Pancreas (tissue), 10 donors: ENCODE results near the gene PMPCA. TPM values are rescaled to one million over a fixed set of nuclear protein-coding genes. Genes with fewer than 3 reads are reported as not detected.

Experiments used
- ATAC-seq, 4 donors: fragments of 200-7000 bp; cut with Tn5 transposase; one replicate each; pipeline versions ENCODE4 v1.8.0 to v1.9.1; 2020; ENCODE audit warnings: mild to moderate bottlenecking in 4 of 4, moderate library complexity in 4 of 4
- DNase-seq, 6 donors: peaks; one replicate each; pipeline ENCODE4 v3.0.0-alpha.2; 2020
- FAIRE-seq: peaks from 2 replicates; lab custom pipeline; 2012; peaks lifted over from hg19 to GRCh38; lab: Jason Lieb, UNC
- H3K27ac ChIP-seq, 4 donors: fragments of 200-600 bp; sonication (generic); 1 replicate in 3 of 4; 2 replicates in 1 of 4; pipeline versions ENCODE4 v1.5.0 to v1.8.0; 2020
- H3K27me3 ChIP-seq, 4 donors: fragments of 200-600 bp; one replicate each; pipeline ENCODE4 v1.8.0; 2021
- H3K36me3 ChIP-seq, 3 donors: fragments of 200-600 bp; sonication (generic) in 1 of 3; one replicate each; pipeline versions ENCODE4 v1.5.0 to v1.8.0; 2020 to 2021
- H3K4me1 ChIP-seq, 3 donors: fragments of 200-600 bp; one replicate each; pipeline ENCODE4 v1.8.0; 2021
- H3K4me3 ChIP-seq, 4 donors: fragments of 200-600 bp; sonication (generic) in 2 of 4; one replicate each; pipeline versions ENCODE4 v1.5.0 to v1.8.0; 2020 to 2021
- H3K9me3 ChIP-seq, 4 donors: fragments of 200-600 bp; one replicate each; pipeline ENCODE4 v1.8.0; 2021
- CTCF ChIP-seq, 4 donors: fragments of 200-600 bp; sonication (generic) in 3 of 4; IDR thresholded peaks; one replicate each; pipeline versions ENCODE4 v1.5.0 to v1.8.0; 2021; ENCODE audit warnings: antibody characterized with exemption in 4 of 4
- WGBS, 2 donors: extraction: QIAGEN DNeasy Blood & Tissue Kit; methylation state at CpG; one replicate each; pipeline ENCODE4 v1.1.7; 2013; 5-methylcytosine and 5-hydroxymethylcytosine counted together
- intact Hi-C, 3 donors: fragments of 100-400 bp; cut with DNase I; formaldehyde crosslinking; loops; one replicate each; pipeline versions ENCODE4 v1.11.1 to v1.14.2; 2022
- polyA plus RNA-seq, 2 donors: library from polyadenylated mRNA; stranded (reverse); fragments of 200-250 nt; gene quantifications; one replicate each; pipeline ENCODE4 v1.2.3, GENCODE V29; 2013
- total RNA-seq, 6 donors: library from RNA; stranded (reverse); fragmentation: NEBNext Ultra II Directional in 4 of 6; extraction: Animal tissue kit (Norgen Biotek cat#: 25700) in 4 of 6; gene quantifications; one replicate each; pipeline versions ENCODE4 v1.2.1 to v1.2.4, GENCODE V29; 2021 to 2023
- donor health status: healthy with polysubstance abuse.
- donor health status: DM: no; HTN: no; CAD: no; lungs with moderate emphysema.
- donor health status: DM: no; HTN: no; CAD: no.
- donor health status: control.
- donor health status: control.
- donor health status: Bipolar disorder and iron deficiency.
- donor health status: DM: yes; HTN: yes; CAD: no.
- donor health status: DM: no; HTN: no; CAD: no.
- donor health status: DM: no; HTN: no; CAD: no.
- donor health status: DM: yes; HTN: yes; CAD: no.

The PMPCA gene
- total and polyA plus RNA-seq, 8 donors, result 16.3 to 51.4 (median 19.5) TPM

- no peak for ATAC-seq
- Histone ChIP-seq H3K9me3 (no peaks in the 10 kb centered on the region), H3K27me3 (no peaks in the 10 kb centered on the region), H3K27ac (no peak overlapping the region), H3K4me3 (no peak overlapping the region), H3K36me3 (no peaks in the 10 kb centered on the region), H3K4me1 (peaks cover 0 to 6% (median 5%) of the 10 kb centered on the region in 3 donors)
- 69 to 73% methylated on average over 9 of the region's 9 CpGs for WGBS, 2 donors
- FAIRE-seq, result no peak
- intact Hi-C loops, result no loop called here
- no peak for TF ChIP-seq CTCF (IDR thresholded peaks at IDR 0.05)
- peak in 1 of 6 donors; percentile 42 for DNase-seq
Measured at GRCh38 chr9:136365775-136366222, 44.7 kb upstream of the PMPCA start.

GRCh38 chr9:136366826-136367225, 43.6 kb upstream of the PMPCA start:
- Histone ChIP-seq H3K4me1 (peaks cover 0 to 6% (median 5%) of the 10 kb centered on the region in 3 donors), H3K27me3 (no peaks in the 10 kb centered on the region), H3K4me3 (no peak overlapping the region), H3K27ac (no peak overlapping the region), H3K36me3 (no peaks in the 10 kb centered on the region), H3K9me3 (no peaks in the 10 kb centered on the region)
- intact Hi-C loops, result no loop called here
- DNase-seq, result peak in 1 of 6 donors; percentile 24
- no peak for FAIRE-seq
- no peak for TF ChIP-seq CTCF (IDR thresholded peaks at IDR 0.05)
- no peak for ATAC-seq
- WGBS, 2 donors, result 82 to 90% methylated on average over 9 of the region's 9 CpGs

GRCh38 chr9:136367296-136368145, 42.9 kb upstream of the PMPCA start:
- Histone ChIP-seq H3K4me1 (peaks cover 0 to 7% (median 4%) of the 10 kb centered on the region in 3 donors), H3K27ac (no peak overlapping the region), H3K9me3 (no peaks in the 10 kb centered on the region), H3K36me3 (no peaks in the 10 kb centered on the region), H3K4me3 (no peak overlapping the region), H3K27me3 (no peaks in the 10 kb centered on the region)
- FAIRE-seq (no peak), DNase-seq (peak in 1 of 6 donors; percentile 31), ATAC-seq (no peak)
- no peak for TF ChIP-seq CTCF (IDR thresholded peaks at IDR 0.05)
- 81 to 83% methylated on average over 39 to 45 of the region's 45 CpGs for WGBS, 2 donors
- intact Hi-C loops, result no loop called here

- ATAC-seq, result no peak
- no peaks in the 10 kb centered on the region for H3K27me3 ChIP-seq
- 69 to 80% methylated on average over 18 of the region's 18 CpGs for WGBS, 2 donors
- peak in 1 of 6 donors; percentile 30 for DNase-seq
- H3K4me1 ChIP-seq, result peaks cover 0 to 9% (median 3%) of the 10 kb centered on the region in 3 donors
- no peak for FAIRE-seq
- TF ChIP-seq CTCF (IDR thresholded peaks at IDR 0.05), result no peak
- no peaks in the 10 kb centered on the region for H3K9me3 ChIP-seq
- H3K36me3 ChIP-seq, result no peaks in the 10 kb centered on the region
- no peak overlapping the region for H3K27ac ChIP-seq
- intact Hi-C loops, result no loop called here
- H3K4me3 ChIP-seq, result no peak overlapping the region
Measured at GRCh38 chr9:136368190-136368589, 42.3 kb upstream of the PMPCA start.

- ATAC-seq (no peak), DNase-seq (peak in 1 of 6 donors; percentile 34), FAIRE-seq (no peak)
- Histone ChIP-seq H3K9me3 (no peaks in the 10 kb centered on the region), H3K4me1 (peaks cover 0 to 10% (median 4%) of the 10 kb centered on the region in 3 donors), H3K27me3 (no peaks in the 10 kb centered on the region), H3K4me3 (no peak overlapping the region), H3K27ac (no peak overlapping the region), H3K36me3 (no peaks in the 10 kb centered on the region)
- 93% methylated on average over 19 of the region's 19 CpGs for WGBS, 2 donors
- intact Hi-C loops, result no loop called here
- no peak for TF ChIP-seq CTCF (IDR thresholded peaks at IDR 0.05)
Measured at GRCh38 chr9:136370037-136370436, 40.4 kb upstream of the PMPCA start.
